Measurements from ENCODE around the gene C2orf74. TPM values are rescaled to one million over a fixed set of nuclear protein-coding genes. Genes with fewer than 3 reads are reported as not detected.

The C2orf74 gene
- total RNA-seq (2013): 10.2 TPM
- polyA plus RNA-seq (10 to 100 TPM in 2 of 3 donors, 1 to 10 TPM in 1; 3.0 to 18.2 (median 12.0) TPM), polyA minus RNA-seq (0.28 and 0.96 TPM in 2 replicates), total RNA-seq (0 to 0.46 (median 0.14) reads per million in 11 experiments)

GRCh38 chr2:61161888-61162287 lies at the start of gene C2orf74:
Gene C2orf74 (plus strand): TSS chr2:61162188. CDS start chr2:61162515, 327 bp downstream.
- Histone ChIP-seq H3K27me3 (ENCODE audit: control insufficient read depth in 2 of 2, insufficient read depth in 2 of 2, low read length in 2 of 2) (no peaks in the 10 kb centered on the region), H3K9me3 (replicated peaks in 1 of 2; ENCODE audit: control insufficient read depth in 1 of 2, insufficient read depth in 1 of 2, low read length in 2 of 2) (peaks cover 10 to 11% of the 10 kb centered on the region in 2 donors), H3K4me3 (replicated peaks in 1 of 3; ENCODE audit: low read depth in 2 of 3, low read length in 3 of 3) (no peak within 1 kb of the TSS), H3K4me1 (ENCODE audit: control insufficient read depth in 1 of 2, insufficient read depth in 2 of 2, low read length in 2 of 2) (peaks cover 8% of the 10 kb centered on the region in 2 donors), H4K20me1 (ENCODE audit: insufficient read depth, low read length) (no peaks in the 10 kb centered on the region), H3K27ac (ENCODE audit: low read depth in 1 of 2, low read length in 2 of 2) (no peak within 1 kb of the TSS), H3K4me2 (replicated peaks; ENCODE audit: extremely low read depth, low read length, poor library complexity, severe bottlenecking) (no peak within 1 kb of the TSS), H3K9ac (ENCODE audit: insufficient read depth, low read length, poor library complexity, severe bottlenecking) (no peak within 1 kb of the TSS), H3K79me2 (ENCODE audit: insufficient read depth, low read length) (no peaks in the 10 kb centered on the region), H3K36me3 (replicated peaks in 1 of 2; ENCODE audit: control insufficient read depth in 1 of 2, insufficient read depth in 2 of 2, low read length in 2 of 2) (peaks cover 0 to 6% of the 10 kb centered on the region in 2 donors), H2AFZ (ENCODE audit: insufficient read depth, low read depth, low read length, poor library complexity, severe bottlenecking) (no peak within 1 kb of the TSS)
- H3K27me3 Mint-ChIP-seq (ENCODE audit: low read depth in 3 of 3): peaks cover 0 to 2% (median 0%) of the 10 kb centered on the region in 3 donors
- WGBS (ENCODE audit: insufficient coverage): 100% methylated on average over 2 of the region's 5 CpGs
- no peak within 1 kb of the TSS for H3K4me3 Mint-ChIP-seq
- TF ChIP-seq CTCF (IDR thresholded peaks at IDR 0.05): no peak
- no peak for DNase-seq
- H3K36me3 Mint-ChIP-seq: peaks cover 44 to 45% of the 10 kb centered on the region in 2 donors
- peaks cover 20% of the 10 kb centered on the region for H3K4me1 Mint-ChIP-seq
- peak within 1 kb of the TSS in 2 of 7 donors; percentile 20 to 47 for H3K27ac Mint-ChIP-seq
- peaks cover 4 to 12% (median 9%) of the 10 kb centered on the region in 7 donors for H3K9me3 Mint-ChIP-seq
- intact Hi-C loops (cut with micrococcal nuclease): no loop called here

GRCh38 chr2:61114147-61114546 lies 47.8 kb upstream of the C2orf74 start:
- Histone ChIP-seq H3K4me1 (ENCODE audit: control insufficient read depth in 1 of 2, insufficient read depth in 2 of 2, low read length in 2 of 2) (no peaks in the 10 kb centered on the region), H4K20me1 (ENCODE audit: insufficient read depth, low read length) (no peaks in the 10 kb centered on the region), H3K79me2 (ENCODE audit: insufficient read depth, low read length) (no peaks in the 10 kb centered on the region), H3K27me3 (ENCODE audit: control insufficient read depth in 2 of 2, insufficient read depth in 2 of 2, low read length in 2 of 2) (no peaks in the 10 kb centered on the region), H3K9ac (ENCODE audit: insufficient read depth, low read length, poor library complexity, severe bottlenecking) (no peak overlapping the region), H3K4me3 (replicated peaks in 1 of 3; ENCODE audit: low read depth in 2 of 3, low read length in 3 of 3) (no peak overlapping the region), H3K9me3 (replicated peaks in 1 of 2; ENCODE audit: control insufficient read depth in 1 of 2, insufficient read depth in 1 of 2, low read length in 2 of 2) (no peaks in the 10 kb centered on the region), H3K4me2 (replicated peaks; ENCODE audit: extremely low read depth, low read length, poor library complexity, severe bottlenecking) (no peak overlapping the region), H2AFZ (ENCODE audit: insufficient read depth, low read depth, low read length, poor library complexity, severe bottlenecking) (no peak overlapping the region), H3K36me3 (replicated peaks in 1 of 2; ENCODE audit: control insufficient read depth in 1 of 2, insufficient read depth in 2 of 2, low read length in 2 of 2) (peaks cover 6 to 62% of the 10 kb centered on the region in 2 donors), H3K27ac (ENCODE audit: low read depth in 1 of 2, low read length in 2 of 2) (no peak overlapping the region)
- intact Hi-C loops (cut with micrococcal nuclease): no loop called here
- no peak for DNase-seq
- H3K4me3 Mint-ChIP-seq: no peak overlapping the region
- peaks cover 34 to 76% of the 10 kb centered on the region in 2 donors for H3K36me3 Mint-ChIP-seq
- H3K4me1 Mint-ChIP-seq: no peaks in the 10 kb centered on the region
- peaks cover 2 to 5% (median 3%) of the 10 kb centered on the region in 7 donors for H3K9me3 Mint-ChIP-seq
- H3K27me3 Mint-ChIP-seq (ENCODE audit: low read depth in 3 of 3): peaks cover 0 to 2% (median 0%) of the 10 kb centered on the region in 3 donors
- 95% methylated on average over 5 of the region's 6 CpGs for WGBS (ENCODE audit: insufficient coverage)
- peak overlapping the region in 1 of 7 donors; percentile 12 for H3K27ac Mint-ChIP-seq
- TF ChIP-seq CTCF (IDR thresholded peaks at IDR 0.05): no peak
